Measurements from ENCODE around the gene SYNGR1.

SYNGR1 gene

GRCh38 chr22:39433476-39434242 lies 83.9 kb downstream of the SYNGR1 start:
- no peak for DNase-seq

GRCh38 chr22:39434243-39434653 lies 84.5 kb downstream of the SYNGR1 start:
- DNase-seq: no peak

- no peak for DNase-seq
Observed at GRCh38 chr22:39434721-39435120, 84.9 kb downstream of the SYNGR1 start.

All from CD4-positive, alpha-beta T cell treated with Interleukin-17A for 4 hours (primary cell).